ENCODE measurements around the gene ZNF37A.

The ZNF37A gene

GRCh38 chr10:38119038-38119437 lies 24.9 kb downstream of the ZNF37A start:
- no peaks in the 10 kb centered on the region for H4K20me1 ChIP-seq (ENCODE audit: low read depth, low read length)
- H3K4me2 ChIP-seq (ENCODE audit: low read depth, low read length, poor library complexity, severe bottlenecking): no peak overlapping the region
- H3K27me3 ChIP-seq (ENCODE audit: low read length): no peaks in the 10 kb centered on the region
- no peak overlapping the region for H3K9ac ChIP-seq (ENCODE audit: low read length)
- H2AFZ ChIP-seq (ENCODE audit: low read depth, low read length, severe bottlenecking): no peak overlapping the region
- peaks cover 72% of the 10 kb centered on the region; the same call in 1 of the 2 replicates for H3K9me3 ChIP-seq (ENCODE audit: insufficient read depth, low read length)
- H3K9me2 ChIP-seq (replicated peaks; ENCODE audit: insufficient read depth, low read length): no peaks in the 10 kb centered on the region
- H3K27ac ChIP-seq (ENCODE audit: low read depth, low read length): no peak overlapping the region
- no peaks in the 10 kb centered on the region for H3K79me2 ChIP-seq (ENCODE audit: insufficient read depth, low read length)
- peaks cover 52% of the 10 kb centered on the region for H3K36me3 ChIP-seq (ENCODE audit: low read length)
- H3K4me3 ChIP-seq (ENCODE audit: insufficient read depth, low read length, poor library complexity, severe bottlenecking): no peak overlapping the region
- TF ChIP-seq CTCF (IDR thresholded peaks at IDR 0.05; ENCODE audit: insufficient read depth, low read length, poor library complexity, severe bottlenecking): no peak
- TF ChIP-seq EZH2phosphoT487 (conservative IDR thresholded peaks at IDR 0.05; ENCODE audit: low read length): no peak
- no peaks in the 10 kb centered on the region for H3F3A ChIP-seq (ENCODE audit: insufficient read depth)

- Histone ChIP-seq H3K4me3 (ENCODE audit: insufficient read depth, low read length, poor library complexity, severe bottlenecking) (no peak overlapping the region), H3K9ac (ENCODE audit: low read length) (no peak overlapping the region), H3K4me2 (ENCODE audit: low read depth, low read length, poor library complexity, severe bottlenecking) (no peak overlapping the region), H3K27me3 (ENCODE audit: low read length) (no peaks in the 10 kb centered on the region), H3K36me3 (ENCODE audit: low read length) (no peaks in the 10 kb centered on the region), H3K79me2 (ENCODE audit: insufficient read depth, low read length) (no peaks in the 10 kb centered on the region), H3K9me3 (ENCODE audit: insufficient read depth, low read length) (peaks cover 14% of the 10 kb centered on the region; the same call in 1 of the 2 replicates), H4K20me1 (ENCODE audit: low read depth, low read length) (no peaks in the 10 kb centered on the region), H2AFZ (ENCODE audit: low read depth, low read length, severe bottlenecking) (no peak overlapping the region), H3K9me2 (replicated peaks; ENCODE audit: insufficient read depth, low read length) (no peaks in the 10 kb centered on the region), H3F3A (ENCODE audit: insufficient read depth) (no peaks in the 10 kb centered on the region), H3K27ac (ENCODE audit: low read depth, low read length) (no peak overlapping the region)
- TF ChIP-seq EZH2phosphoT487 (conservative IDR thresholded peaks at IDR 0.05; ENCODE audit: low read length): no peak
- no peak for TF ChIP-seq CTCF (IDR thresholded peaks at IDR 0.05; ENCODE audit: insufficient read depth, low read length, poor library complexity, severe bottlenecking)
These were observed 33.7 kb downstream of the ZNF37A start for GRCh38 chr10:38127812-38128211.

- H3K4me2 ChIP-seq (ENCODE audit: low read depth, low read length, poor library complexity, severe bottlenecking): no peak overlapping the region
- no peaks in the 10 kb centered on the region for H3F3A ChIP-seq (ENCODE audit: insufficient read depth)
- H3K9me2 ChIP-seq (replicated peaks; ENCODE audit: insufficient read depth, low read length): no peaks in the 10 kb centered on the region
- no peaks in the 10 kb centered on the region for H3K9me3 ChIP-seq (ENCODE audit: insufficient read depth, low read length)
- no peaks in the 10 kb centered on the region for H3K79me2 ChIP-seq (ENCODE audit: insufficient read depth, low read length)
- H4K20me1 ChIP-seq (ENCODE audit: low read depth, low read length): no peaks in the 10 kb centered on the region
- H3K27ac ChIP-seq (ENCODE audit: low read depth, low read length): no peak overlapping the region
- no peaks in the 10 kb centered on the region for H3K36me3 ChIP-seq (ENCODE audit: low read length)
- no peaks in the 10 kb centered on the region for H3K27me3 ChIP-seq (ENCODE audit: low read length)
- H3K9ac ChIP-seq (ENCODE audit: low read length): no peak overlapping the region
- no peak overlapping the region for H2AFZ ChIP-seq (ENCODE audit: low read depth, low read length, severe bottlenecking)
- H3K4me3 ChIP-seq (ENCODE audit: insufficient read depth, low read length, poor library complexity, severe bottlenecking): no peak overlapping the region
- TF ChIP-seq EZH2phosphoT487 (conservative IDR thresholded peaks at IDR 0.05; ENCODE audit: low read length): no peak
- TF ChIP-seq CTCF (IDR thresholded peaks at IDR 0.05; ENCODE audit: insufficient read depth, low read length, poor library complexity, severe bottlenecking): no peak
These were observed 49.5 kb downstream of the ZNF37A start for GRCh38 chr10:38143587-38143986.
